AG04449 (cell line): ENCODE data around the gene VWF.

Experiments used
- CTCF ChIA-PET: fragments of 350-600 bp; formaldehyde crosslinking; extraction: SDS; loops from one replicate; lab custom pipeline; 2021; ENCODE audit warnings: antibody characterized with exemption; lab: Yijun Ruan, JAX
- POLR2A ChIA-PET: fragments of 400-600, 350-600 bp; formaldehyde crosslinking; extraction: SDS; loops from one replicate; lab custom pipeline; 2020; ENCODE audit warnings: antibody characterized with exemption, inconsistent platforms; lab: Yijun Ruan, JAX
- DNase-seq: peaks from one replicate; pipeline ENCODE4 v3.0.0-alpha.2; 2010; ENCODE audit warnings: low read depth, low spot score
- H3K4me3 ChIP-seq: 2 replicates; pipeline ENCODE4 v1.5.1; 2011; ENCODE audit warnings: low read depth, mild to moderate bottlenecking, control low read depth, low read length
- TF ChIP-seq, protein P1 (sequence below): IDR thresholded peaks from one replicate; pipeline ENCODE4 v1.5.1; 2011; ENCODE audit warnings: mild to moderate bottlenecking, moderate library complexity, low read length, control low read depth, inconsistent platforms; ENCODE audit not compliant: insufficient read depth; ENCODE audit errors: missing control alignments

The VWF gene

DNA sequence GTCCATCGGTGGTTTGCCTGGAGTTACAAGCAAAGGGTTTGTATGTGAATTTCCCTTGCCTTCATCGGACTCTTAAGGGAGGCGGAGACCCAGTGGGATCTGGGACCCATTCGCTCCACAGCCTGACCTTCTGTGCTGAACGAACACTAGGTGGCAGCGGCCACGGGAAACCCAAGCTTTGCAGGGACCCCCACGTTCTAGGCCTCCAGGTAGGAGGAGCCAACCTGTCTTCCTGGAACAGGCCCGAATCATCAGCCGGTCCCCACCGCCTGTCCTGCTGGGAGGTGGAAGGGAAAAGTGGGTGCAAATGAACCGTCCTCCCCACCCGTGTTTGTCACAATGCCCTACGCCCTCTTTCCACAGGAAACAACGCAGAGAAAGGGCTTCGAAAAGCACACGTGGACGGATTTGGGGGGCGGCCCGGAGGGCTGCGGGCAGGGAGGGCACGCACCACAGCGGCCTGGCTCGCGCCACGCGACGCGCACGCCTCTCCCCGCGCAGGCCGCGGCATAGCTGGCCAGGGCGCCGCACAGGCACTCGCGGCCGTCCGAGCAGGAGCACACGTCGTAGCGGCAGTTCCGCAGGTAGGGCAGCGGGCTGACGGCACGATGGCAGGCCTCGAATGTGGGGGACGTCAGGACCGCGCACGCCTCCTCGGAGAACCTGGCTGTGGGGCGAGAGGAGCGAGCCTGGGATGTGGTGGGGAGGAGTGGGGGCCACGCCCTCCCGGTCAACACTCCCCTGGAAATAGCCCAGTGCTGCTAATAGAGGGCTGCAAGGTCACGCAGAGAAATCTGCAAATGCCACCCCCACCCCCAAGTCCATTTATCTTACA lies 67.8 kb downstream of the VWF start:
- no peak overlapping the region for H3K4me3 ChIP-seq
- CTCF ChIA-PET, result interaction anchor here (1.1 to 16.9 kb wide), 8 partner anchors 9 to 229 kb away, joined by 3 to 178 read pairs (median 12); no protein-coding TSS in a partner anchor
- TF ChIP-seq, protein P1, sequence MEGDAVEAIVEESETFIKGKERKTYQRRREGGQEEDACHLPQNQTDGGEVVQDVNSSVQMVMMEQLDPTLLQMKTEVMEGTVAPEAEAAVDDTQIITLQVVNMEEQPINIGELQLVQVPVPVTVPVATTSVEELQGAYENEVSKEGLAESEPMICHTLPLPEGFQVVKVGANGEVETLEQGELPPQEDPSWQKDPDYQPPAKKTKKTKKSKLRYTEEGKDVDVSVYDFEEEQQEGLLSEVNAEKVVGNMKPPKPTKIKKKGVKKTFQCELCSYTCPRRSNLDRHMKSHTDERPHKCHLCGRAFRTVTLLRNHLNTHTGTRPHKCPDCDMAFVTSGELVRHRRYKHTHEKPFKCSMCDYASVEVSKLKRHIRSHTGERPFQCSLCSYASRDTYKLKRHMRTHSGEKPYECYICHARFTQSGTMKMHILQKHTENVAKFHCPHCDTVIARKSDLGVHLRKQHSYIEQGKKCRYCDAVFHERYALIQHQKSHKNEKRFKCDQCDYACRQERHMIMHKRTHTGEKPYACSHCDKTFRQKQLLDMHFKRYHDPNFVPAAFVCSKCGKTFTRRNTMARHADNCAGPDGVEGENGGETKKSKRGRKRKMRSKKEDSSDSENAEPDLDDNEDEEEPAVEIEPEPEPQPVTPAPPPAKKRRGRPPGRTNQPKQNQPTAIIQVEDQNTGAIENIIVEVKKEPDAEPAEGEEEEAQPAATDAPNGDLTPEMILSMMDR, result peak; percentile 35
- DNase-seq, result no peak
- POLR2A ChIA-PET, result no interaction called here

DNA sequence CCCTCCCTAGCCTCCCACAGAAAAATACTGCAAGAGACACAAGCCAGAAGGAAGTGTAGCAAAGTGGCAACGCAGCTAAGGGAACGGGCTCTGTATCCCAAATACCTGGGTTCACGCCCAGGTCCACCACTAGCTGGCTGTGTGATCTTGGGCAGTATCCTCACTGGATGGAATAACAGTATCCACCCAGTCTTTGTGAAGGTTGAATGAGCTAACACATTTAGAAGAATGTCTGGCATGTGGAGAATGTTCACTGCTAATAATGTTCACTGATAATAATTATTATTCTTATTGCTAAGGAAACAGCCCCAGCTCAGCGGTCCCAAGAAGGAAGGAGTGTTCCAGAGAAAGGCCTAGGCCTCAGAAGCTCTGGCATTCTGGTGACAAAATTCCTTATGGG lies 70.9 kb downstream of the VWF start:
- TF ChIP-seq, protein P1, result no peak
- no peak for DNase-seq
- H3K4me3 ChIP-seq, result no peak overlapping the region
- CTCF ChIA-PET, result interaction anchor here (1.0 to 5.0 kb wide), 10 partner anchors 10 to 232 kb away, joined by 4 to 37 read pairs (median 16); no protein-coding TSS in a partner anchor
- POLR2A ChIA-PET, result interaction anchor here (0.6 to 1.4 kb wide), 2 partner anchors 128 to 234 kb away, joined by 3 read pairs; no protein-coding TSS in a partner anchor

- POLR2A ChIA-PET, result interaction anchor here (0.6 to 1.4 kb wide), 3 partner anchors 117 to 234 kb away, joined by 3 read pairs; no protein-coding TSS in a partner anchor
- no peak overlapping the region for H3K4me3 ChIP-seq
- CTCF ChIA-PET, result interaction anchor here (1.0 to 5.0 kb wide), 10 partner anchors 11 to 234 kb away, joined by 4 to 37 read pairs (median 16); no protein-coding TSS in a partner anchor
- DNase-seq, result no peak
- TF ChIP-seq, protein P1, result no peak
Measured at GRCh38 chr12:6052940-6053329, 71.5 kb downstream of the VWF start.

- POLR2A ChIA-PET, result interaction anchor here (0.6 kb wide), 1 partner anchor 118 kb away, joined by 3 read pairs; no protein-coding TSS in a partner anchor
- no peak overlapping the region for H3K4me3 ChIP-seq
- CTCF ChIA-PET, result interaction anchor here (0.6 to 5.0 kb wide), 11 partner anchors 10 to 235 kb away, joined by 3 to 37 read pairs (median 5); no protein-coding TSS in a partner anchor
- DNase-seq, result no peak
- TF ChIP-seq, protein P1, result no peak
Measured at GRCh38 chr12:6052206-6052939, 72.1 kb downstream of the VWF start.

GRCh38 chr12:6049992-6050391 lies 74.5 kb downstream of the VWF start:
- ChIA-PET CTCF (interaction anchor here (1.2 to 1.4 kb wide), 4 partner anchors 9 to 229 kb away, joined by 3 to 7 read pairs (median 4); no protein-coding TSS in a partner anchor), POLR2A (no interaction called here)
- TF ChIP-seq, protein P1, result no peak
- no peak overlapping the region for H3K4me3 ChIP-seq
- no peak for DNase-seq
